Gastrocnemius medialis (tissue), 4 donors: Measurements from ENCODE around the gene TMEM132C. TPM values are rescaled to one million over a fixed set of nuclear protein-coding genes. Genes with fewer than 3 reads are reported as not detected.

ENCODE experiments used
- ATAC-seq, 2 donors: fragments of 150-250 bp; one replicate each; pipeline ENCODE4 v1.9.1; 2016
- DNase-seq, 2 donors: peaks; one replicate each; pipeline ENCODE4 v3.0.0-alpha.2; 2019
- H3K27ac ChIP-seq, 4 donors: fragments of 200-600 bp; sonication (generic); 1 replicate in 1 of 4; 2 replicates in 3 of 4; pipeline ENCODE4 v1.5.1; 2016 to 2018; ENCODE audit warnings: mild to moderate bottlenecking in 2 of 4, moderate library complexity in 1 of 4
- H3K27me3 ChIP-seq, 3 donors: fragments of 200-600 bp; sonication (generic) in 2 of 3; 1 replicate in 1 of 3; 2 replicates in 2 of 3; pipeline versions ENCODE4 v1.5.1 to v1.6.0; 2016 to 2019; ENCODE audit warnings: mild to moderate bottlenecking in 1 of 3, moderate library complexity in 1 of 3
- H3K36me3 ChIP-seq, 2 donors: fragments of 200-600 bp; sonication (generic) in 1 of 2; one replicate each; pipeline ENCODE4 v1.5.1; 2017 to 2018
- H3K4me1 ChIP-seq, 2 donors: fragments of 200-600 bp; sonication (generic) in 1 of 2; one replicate each; pipeline ENCODE4 v1.5.1; 2016 to 2017; ENCODE audit warnings: mild to moderate bottlenecking in 2 of 2
- H3K4me3 ChIP-seq, 4 donors: fragments of 200-600 bp; sonication (generic) in 3 of 4; 1 replicate in 1 of 4; 2 replicates in 3 of 4; pipeline ENCODE4 v1.5.1; 2016 to 2019; ENCODE audit warnings: mild to moderate bottlenecking in 2 of 4
- H3K9me3 ChIP-seq, 3 donors: fragments of 200-600 bp; sonication (generic) in 2 of 3; 1 replicate in 1 of 3; 2 replicates in 2 of 3; pipeline ENCODE4 v1.5.1; 2016 to 2019
- CTCF ChIP-seq, 5 experiments: fragments of 450-650 bp in 3 of 5; fragments of 200-600 bp in 2 of 5; sonication (generic) in 2 of 5; IDR thresholded peaks in 4 of 5; conservative IDR thresholded peaks in 1 of 5; 1 replicate in 4 of 5; 2 replicates in 1 of 5; pipeline ENCODE4 v1.5.1; 2016 to 2019; ENCODE audit warnings: antibody characterized with exemption in 5 of 5, mild to moderate bottlenecking in 3 of 5, moderate library complexity in 3 of 5
- POLR2A ChIP-seq, 2 donors: fragments of 450-650 bp; IDR thresholded peaks; one replicate each; pipeline ENCODE4 v1.6.1; 2017; ENCODE audit warnings: antibody characterized with exemption in 2 of 2, mild to moderate bottlenecking in 2 of 2, moderate library complexity in 2 of 2
- in situ Hi-C, 4 donors: fragments of 200-750 bp; cut with MboI; loops; one replicate each; pipeline versions ENCODE4 v1.15.0 to v1.8.0; 2017; ENCODE audit warnings: low sequenced_read_pairs in 4 of 4
- intact Hi-C: fragments of 100-400 bp; cut with DNase I; formaldehyde crosslinking; loops from one replicate; pipeline ENCODE4 v1.15.1; 2023; ENCODE audit warnings: low total_unique reads
- total RNA-seq, 4 donors: library from RNA; depleted of rRNA; stranded (reverse); fragments of >200 nt; gene quantifications; one replicate each; pipeline versions ENCODE4 v1.1.0 to v1.2.3, GENCODE V29; 2016

The TMEM132C gene
- total RNA-seq, 4 donors from 2014 or later: 0.24 to 0.82 (median 0.68) TPM

DNA sequence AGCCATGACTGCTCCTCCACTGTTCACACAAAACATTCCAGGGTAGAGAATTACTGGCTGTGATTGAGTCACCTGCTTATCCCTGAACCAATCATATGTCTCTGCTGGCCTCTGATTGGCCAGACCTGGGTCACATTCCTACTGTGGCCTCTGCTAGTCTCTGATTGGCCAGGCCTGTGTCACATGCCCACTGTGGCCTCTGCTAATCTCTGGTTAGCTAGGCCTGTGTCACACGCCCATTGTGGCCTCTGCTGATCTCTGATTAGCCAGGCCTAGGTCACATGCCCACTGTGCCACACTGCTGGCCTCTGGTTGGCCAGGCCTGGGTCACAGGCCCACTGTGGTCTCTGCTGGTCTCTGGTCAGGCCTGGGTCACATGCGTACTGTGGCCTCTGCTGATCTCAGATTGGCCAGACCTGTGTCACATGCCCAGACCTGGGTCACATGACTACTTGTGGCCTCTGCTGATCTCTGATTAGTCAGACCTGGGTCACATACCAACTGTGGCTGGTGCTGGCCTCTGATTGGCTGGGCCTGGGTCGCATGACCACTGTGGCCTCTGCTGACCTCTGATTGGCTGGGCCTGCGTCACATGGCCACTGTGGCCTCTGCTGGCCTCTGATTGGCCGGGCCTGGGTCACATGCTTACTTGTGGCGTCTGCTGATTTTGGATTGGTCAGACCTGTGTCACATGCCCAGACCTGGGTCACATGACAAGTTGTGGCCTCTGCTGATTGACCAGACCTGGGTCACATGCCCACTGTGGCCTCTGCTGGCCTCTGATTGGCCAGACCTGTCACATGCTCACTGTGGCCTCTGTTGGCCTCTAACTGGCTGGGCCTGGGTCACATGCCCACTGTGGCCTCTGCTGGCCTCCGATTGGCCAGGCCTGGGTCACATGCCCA is 305.2 kb downstream of the TMEM132C start:
- H3K36me3 ChIP-seq: no peaks in the 10 kb centered on the region
- H3K27me3 ChIP-seq: no peaks in the 10 kb centered on the region
- DNase-seq: no peak
- in situ Hi-C loops (no loop called here), intact Hi-C loops (no loop called here)
- no peak for ATAC-seq
- H3K4me1 ChIP-seq: no peaks in the 10 kb centered on the region
- TF ChIP-seq CTCF (IDR thresholded peaks at IDR 0.05 in 4 of 5, conservative IDR thresholded peaks at IDR 0.05 in 1 of 5): no peak
- TF ChIP-seq POLR2A (IDR thresholded peaks at IDR 0.05): no peak
- no peak overlapping the region for H3K27ac ChIP-seq
- no peak overlapping the region for H3K4me3 ChIP-seq
- no peaks in the 10 kb centered on the region for H3K9me3 ChIP-seq

GRCh38 chr12:128573907-128574306 is 306.9 kb downstream of the TMEM132C start:
- Histone ChIP-seq H3K27ac (no peak overlapping the region), H3K4me3 (no peak overlapping the region), H3K4me1 (no peaks in the 10 kb centered on the region), H3K27me3 (no peaks in the 10 kb centered on the region), H3K9me3 (no peaks in the 10 kb centered on the region), H3K36me3 (no peaks in the 10 kb centered on the region)
- ATAC-seq (no peak), DNase-seq (no peak)
- TF ChIP-seq POLR2A (IDR thresholded peaks at IDR 0.05): no peak
- no peak for TF ChIP-seq CTCF (IDR thresholded peaks at IDR 0.05 in 4 of 5, conservative IDR thresholded peaks at IDR 0.05 in 1 of 5)
- in situ Hi-C loops (no loop called here), intact Hi-C loops (no loop called here)

DNA sequence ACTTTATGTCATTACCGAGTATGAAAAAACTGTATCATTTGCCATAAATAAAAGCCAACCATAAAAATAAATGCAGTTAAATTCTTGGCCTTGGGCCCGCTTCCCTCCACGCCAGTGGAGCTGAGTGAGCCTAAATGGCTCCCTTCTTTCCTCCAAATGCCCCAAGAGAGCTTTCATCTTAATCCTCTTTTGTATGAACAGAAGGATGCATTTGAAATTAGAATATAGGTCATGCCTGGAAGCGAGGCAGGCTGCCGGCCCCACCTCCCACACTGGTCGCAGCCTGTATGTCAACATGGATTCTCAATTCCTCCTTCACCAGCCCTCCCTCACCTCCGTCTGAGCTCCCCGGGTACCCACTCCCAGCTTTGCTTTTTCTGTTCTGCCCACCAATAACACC is 311.1 kb downstream of the TMEM132C start:
- H3K27ac ChIP-seq: no peak overlapping the region
- no peaks in the 10 kb centered on the region for H3K9me3 ChIP-seq
- no peak overlapping the region for H3K4me3 ChIP-seq
- ATAC-seq (no peak), DNase-seq (no peak)
- H3K4me1 ChIP-seq: no peaks in the 10 kb centered on the region
- H3K36me3 ChIP-seq: no peaks in the 10 kb centered on the region
- TF ChIP-seq POLR2A (IDR thresholded peaks at IDR 0.05) (no peak), CTCF (IDR thresholded peaks at IDR 0.05 in 4 of 5, conservative IDR thresholded peaks at IDR 0.05 in 1 of 5) (no peak)
- in situ Hi-C loops (no loop called here), intact Hi-C loops (no loop called here)
- H3K27me3 ChIP-seq: no peaks in the 10 kb centered on the region

- intact Hi-C loops (no loop called here), in situ Hi-C loops (no loop called here)
- DNase-seq (no peak), ATAC-seq (no peak)
- H3K4me3 ChIP-seq: no peak overlapping the region
- no peaks in the 10 kb centered on the region for H3K36me3 ChIP-seq
- no peaks in the 10 kb centered on the region for H3K27me3 ChIP-seq
- H3K9me3 ChIP-seq: no peaks in the 10 kb centered on the region
- TF ChIP-seq CTCF (IDR thresholded peaks at IDR 0.05 in 4 of 5, conservative IDR thresholded peaks at IDR 0.05 in 1 of 5) (no peak), POLR2A (IDR thresholded peaks at IDR 0.05) (no peak)
- H3K4me1 ChIP-seq: no peaks in the 10 kb centered on the region
- H3K27ac ChIP-seq: no peak overlapping the region
Observed at GRCh38 chr12:128581321-128581761, 314.4 kb downstream of the TMEM132C start.
